Measurements from ENCODE around the gene SLC22A3. TPM values are rescaled to one million over a fixed set of nuclear protein-coding genes. Genes with fewer than 3 reads are reported as not detected.

The SLC22A3 gene
- not detected in 2 replicates for total RNA-seq (2014; rRNA removed; shearing (Covaris generic))
- not detected in 2 replicates for total RNA-seq (2022)
- not detected for Bru-seq, nascent RNA
- not detected for BruChase-seq, experiment 1, labeled RNA remaining after a 6-hour chase
- BruChase-seq, experiment 2, labeled RNA remaining after a 2-hour chase, result not detected
- long read RNA-seq, result 0 reads

- Histone ChIP-seq H3K79me2 (ENCODE audit: insufficient read depth, low read depth, low read length) (no peaks in the 10 kb centered on the region), H3K9me3 (ENCODE audit: low read length) (no peaks in the 10 kb centered on the region), H3K27ac (ENCODE audit: low read depth, low read length, poor library complexity, severe bottlenecking) (no peak within 1 kb of the TSS), H3K9me2 (ENCODE audit: insufficient read depth, low read length) (no peaks in the 10 kb centered on the region), H3K4me2 (ENCODE audit: low read length) (no peak within 1 kb of the TSS), H4K20me1 (ENCODE audit: insufficient read depth, low read length) (no peaks in the 10 kb centered on the region), H3K4me3 (ENCODE audit: low read depth, low read length, poor library complexity, severe bottlenecking) (no peak within 1 kb of the TSS), H3K36me3 (ENCODE audit: insufficient read depth, low read length) (no peaks in the 10 kb centered on the region), H2AFZ (ENCODE audit: low read length) (no peak within 1 kb of the TSS), H3K4me1 (ENCODE audit: insufficient read depth, low read length, poor library complexity, severe bottlenecking) (no peaks in the 10 kb centered on the region)
- no peak for DNase-seq (ENCODE audit: low spot score)
- intact Hi-C loops (cut with micrococcal nuclease; ENCODE audit: unreplicated experiment), result no loop called here
- BruUV-seq (replicated peaks), result no TSS peak
- ChIA-PET POLR2A (no interaction called here), CTCF (ENCODE audit: unreplicated experiment) (no interaction called here)
- TF ChIP-seq, protein P1, sequence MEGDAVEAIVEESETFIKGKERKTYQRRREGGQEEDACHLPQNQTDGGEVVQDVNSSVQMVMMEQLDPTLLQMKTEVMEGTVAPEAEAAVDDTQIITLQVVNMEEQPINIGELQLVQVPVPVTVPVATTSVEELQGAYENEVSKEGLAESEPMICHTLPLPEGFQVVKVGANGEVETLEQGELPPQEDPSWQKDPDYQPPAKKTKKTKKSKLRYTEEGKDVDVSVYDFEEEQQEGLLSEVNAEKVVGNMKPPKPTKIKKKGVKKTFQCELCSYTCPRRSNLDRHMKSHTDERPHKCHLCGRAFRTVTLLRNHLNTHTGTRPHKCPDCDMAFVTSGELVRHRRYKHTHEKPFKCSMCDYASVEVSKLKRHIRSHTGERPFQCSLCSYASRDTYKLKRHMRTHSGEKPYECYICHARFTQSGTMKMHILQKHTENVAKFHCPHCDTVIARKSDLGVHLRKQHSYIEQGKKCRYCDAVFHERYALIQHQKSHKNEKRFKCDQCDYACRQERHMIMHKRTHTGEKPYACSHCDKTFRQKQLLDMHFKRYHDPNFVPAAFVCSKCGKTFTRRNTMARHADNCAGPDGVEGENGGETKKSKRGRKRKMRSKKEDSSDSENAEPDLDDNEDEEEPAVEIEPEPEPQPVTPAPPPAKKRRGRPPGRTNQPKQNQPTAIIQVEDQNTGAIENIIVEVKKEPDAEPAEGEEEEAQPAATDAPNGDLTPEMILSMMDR (conservative IDR thresholded peaks at IDR 0.05; ENCODE audit: low read length), result no peak
- no peak for TF ChIP-seq EZH2phosphoT487 (IDR thresholded peaks at IDR 0.05; ENCODE audit: borderline replicate concordance, low read depth, low read length)
These were observed at the start of gene SLC22A3 for GRCh38 chr6:160348223-160349019. Gene SLC22A3, plus strand, starts transcription at chr6:160348378. Its CDS starts 42 bp downstream, at chr6:160348420.

- Histone ChIP-seq H3K4me2 (ENCODE audit: low read length) (no peak overlapping the region), H3K36me3 (ENCODE audit: insufficient read depth, low read length) (no peaks in the 10 kb centered on the region), H3K4me3 (ENCODE audit: low read depth, low read length, poor library complexity, severe bottlenecking) (no peak overlapping the region), H2AFZ (ENCODE audit: low read length) (no peak overlapping the region), H3K4me1 (ENCODE audit: insufficient read depth, low read length, poor library complexity, severe bottlenecking) (no peaks in the 10 kb centered on the region), H3K27ac (ENCODE audit: low read depth, low read length, poor library complexity, severe bottlenecking) (no peak overlapping the region), H3K79me2 (ENCODE audit: insufficient read depth, low read depth, low read length) (no peaks in the 10 kb centered on the region), H4K20me1 (ENCODE audit: insufficient read depth, low read length) (no peaks in the 10 kb centered on the region), H3K9me3 (ENCODE audit: low read length) (no peaks in the 10 kb centered on the region), H3K9me2 (ENCODE audit: insufficient read depth, low read length) (no peaks in the 10 kb centered on the region)
- POLR2A ChIA-PET, result no interaction called here
- intact Hi-C loops (cut with micrococcal nuclease; ENCODE audit: unreplicated experiment), result no loop called here
- no peak for TF ChIP-seq EZH2phosphoT487 (IDR thresholded peaks at IDR 0.05; ENCODE audit: borderline replicate concordance, low read depth, low read length)
- TF ChIP-seq, protein P1 (conservative IDR thresholded peaks at IDR 0.05; ENCODE audit: low read length), result no peak
- CTCF ChIA-PET (ENCODE audit: unreplicated experiment), result no interaction called here
- DNase-seq (ENCODE audit: low spot score), result no peak
- no TSS peak for BruUV-seq (replicated peaks)
These were observed 48.6 kb upstream of the SLC22A3 start for GRCh38 chr6:160299559-160299958.

All from OCI-LY7 (cell line).